ENCODE results near the gene XPO4. TPM values are rescaled to one million over a fixed set of nuclear protein-coding genes. Genes with fewer than 3 reads are reported as not detected.

The XPO4 gene
- total and polyA plus RNA-seq, 2 of the 8 experiments (the other 6 are each of a cell fraction or from before 2014, with no cell fraction given): 11.9 to 33.3 TPM

GRCh38 chr13:20833900-20834679 lies 68.5 kb downstream of the XPO4 start:
- no peak overlapping the region for H3K23ac ChIP-seq (ENCODE audit: insufficient read length)
- H3K9me3 ChIP-seq (ENCODE audit: insufficient read depth in 2 of 2, low read depth in 1 of 2, low read length in 1 of 2): no peaks in the 10 kb centered on the region
- H2BK12ac ChIP-seq (ENCODE audit: low read depth, low read length): no peak overlapping the region
- no peak overlapping the region for H3K56ac ChIP-seq (replicated peaks; ENCODE audit: insufficient read length, low read depth, low read length)
- no peak overlapping the region for H4K8ac ChIP-seq (ENCODE audit: extremely low read depth, insufficient read depth, low read length)
- no peak overlapping the region for H2AFZ ChIP-seq (ENCODE audit: low read length)
- no peak overlapping the region for H2AK5ac ChIP-seq (ENCODE audit: low read depth, low read length)
- no peaks in the 10 kb centered on the region for H3K79me1 ChIP-seq (ENCODE audit: low read depth, low read length)
- H3K27ac ChIP-seq (ENCODE audit: low read depth, low read length): no peak overlapping the region
- peaks cover 0 to 2% of the 10 kb centered on the region in 2 experiments for H4K20me1 ChIP-seq (replicated peaks in 1 of 2; ENCODE audit: control insufficient read depth in 1 of 2, insufficient read depth in 2 of 2, low read length in 2 of 2)
- no peak overlapping the region for H2BK5ac ChIP-seq (ENCODE audit: low read depth, low read length)
- H3K18ac ChIP-seq (ENCODE audit: extremely low read depth, low read length): no peak overlapping the region
- H3K9ac ChIP-seq (replicated peaks in 1 of 4; ENCODE audit: extremely low read depth in 1 of 4, low read depth in 3 of 4, low read length in 3 of 4): no peak overlapping the region
- no peak overlapping the region for H3K4me3 ChIP-seq (ENCODE audit: extremely low read depth in 1 of 4, insufficient read depth in 2 of 4, low read depth in 3 of 4, low read length in 4 of 4)
- DNase-seq (ENCODE audit: low read depth in 1 of 2, low spot score in 2 of 2): no peak
- H2BK20ac ChIP-seq (ENCODE audit: low read length): no peak overlapping the region
- no peak for FAIRE-seq
- no peak overlapping the region for H3K4ac ChIP-seq (replicated peaks; ENCODE audit: insufficient read length, low read depth, low read length)
- no peak overlapping the region for H2BK15ac ChIP-seq (ENCODE audit: low read length)
- no peaks in the 10 kb centered on the region for H3K23me2 ChIP-seq (ENCODE audit: low read depth, low read length)
- H3K4me2 ChIP-seq (ENCODE audit: insufficient read depth in 1 of 2, low read depth in 2 of 2, low read length in 2 of 2): no peak overlapping the region
- H3K36me3 ChIP-seq (ENCODE audit: control insufficient read depth in 2 of 4, insufficient read depth in 4 of 4, low read length in 3 of 4): peaks cover 0 to 9% (median 3%) of the 10 kb centered on the region in 4 experiments; a peak in 5 of 8 replicates
- no peaks in the 10 kb centered on the region for H3K27me3 ChIP-seq (replicated peaks in 1 of 4; ENCODE audit: control insufficient read depth in 3 of 4, extremely low read depth in 1 of 4, insufficient read depth in 3 of 4, low read length in 3 of 4)
- POLR2A ChIA-PET (ENCODE audit: partially characterized antibody): interaction anchor here (1.7 kb wide), 1 partner anchor 8 kb away, joined by 3 read pairs; no protein-coding TSS in a partner anchor
- no peak overlapping the region for H2BK120ac ChIP-seq (replicated peaks; ENCODE audit: low read depth, low read length)
- TF ChIP-seq TEAD4 (IDR thresholded peaks at IDR 0.05; ENCODE audit: low read depth, low read length) (no peak), CHD2 (IDR thresholded peaks at IDR 0.05; ENCODE audit: low read length) (no peak), POLR2A (IDR thresholded peaks at IDR 0.05; ENCODE audit: control extremely low read depth in 1 of 2, low read depth in 2 of 2, low read length in 2 of 2) (no peak), CTCF (IDR thresholded peaks at IDR 0.05; ENCODE audit: control extremely low read depth in 1 of 3, insufficient read depth in 1 of 3, low read depth in 1 of 3, low read length in 3 of 3) (no peak), GTF2F1 (IDR thresholded peaks at IDR 0.05; ENCODE audit: borderline replicate concordance, low read depth, low read length) (no peak), HDAC6 (IDR thresholded peaks at IDR 0.05; ENCODE audit: low read depth, low read length) (no peak), EP300 (IDR thresholded peaks at IDR 0.05; ENCODE audit: borderline replicate concordance in 1 of 2, low read depth in 2 of 2, low read length in 2 of 2) (no peak), BCL11A (IDR thresholded peaks at IDR 0.05; ENCODE audit: low read depth in 2 of 2, low read length in 2 of 2) (no peak)
- no peaks in the 10 kb centered on the region for H3K4me1 ChIP-seq (replicated peaks in 1 of 4; ENCODE audit: control insufficient read depth in 3 of 4, insufficient read depth in 4 of 4, low read length in 3 of 4)
- CTCF ChIA-PET (ENCODE audit: partially characterized antibody): interaction anchor here (0.6 to 2.0 kb wide), 7 partner anchors 16 to 356 kb away, joined by 3 to 5 read pairs (median 3); no protein-coding TSS in a partner anchor
- H4K5ac ChIP-seq (ENCODE audit: insufficient read length, low read depth, low read length): no peak overlapping the region
- no peak overlapping the region for H3K14ac ChIP-seq (ENCODE audit: insufficient read length)
- WGBS, 2 experiments (ENCODE audit: extremely low coverage in 1 of 2, insufficient coverage in 1 of 2, insufficient read length in 1 of 2, insufficient replicate concordance in 2 of 2, low coverage in 1 of 2, low lambda C conversion rate in 2 of 2, missing lambda C conversion rate in 1 of 2): 85% methylated on average over 7 of the region's 7 CpGs; no CpG with 5 or more reads in 1 of the 2 experiments
- no peaks in the 10 kb centered on the region for H3K79me2 ChIP-seq (ENCODE audit: control insufficient read depth in 1 of 2, insufficient read depth in 2 of 2, low read length in 2 of 2)
- H4K91ac ChIP-seq (replicated peaks; ENCODE audit: insufficient read length, low read length): no peak overlapping the region
